K562 (cell line): ENCODE measurements around the gene RGS6. TPM values are rescaled to one million over a fixed set of nuclear protein-coding genes. Genes with fewer than 3 reads are reported as not detected.

Experiments used
- ATAC-seq: fragments of 200-7000 bp; cut with Tn5 transposase; 3 replicates; pipeline ENCODE4 v1.9.1; 2020; ENCODE audit warnings: moderate library complexity
- BruUV-seq: library from RNA; stranded (reverse); fragments of 400-500 nt; replicated peaks from 2 replicates; lab custom pipeline; 2021; lab: Mats Ljungman, UMichigan
- CTCF ChIA-PET: fragments of 300-600 bp; formaldehyde crosslinking; extraction: SDS; loops from one replicate; lab custom pipeline; 2021; ENCODE audit warnings: low intra/inter-chr PET ratio; lab: Yijun Ruan, JAX
- POLR2A ChIA-PET: fragments of 300-600, 350-650 bp; sonication (Branson Sonifier 250); formaldehyde crosslinking; extraction: SDS; loops from one replicate; lab custom pipeline; 2021; ENCODE audit warnings: antibody characterized with exemption, inconsistent platforms; lab: Yijun Ruan, JAX
- DNase-seq, 4 experiments: peaks; one replicate each; pipeline versions ENCODE4 v3.0.0 to v3.0.0-alpha.2; 2011 to 2018; ENCODE audit warnings: low spot score in 3 of 4, mixed read lengths in 3 of 4; ENCODE audit errors: extremely low read depth in 1 of 4
- FAIRE-seq: peaks from 2 replicates; lab custom pipeline; 2011; peaks lifted over from hg19 to GRCh38; lab: Jason Lieb, UNC
- H2AFZ ChIP-seq: 2 replicates; pipeline ENCODE4 v1.6.0; 2011; ENCODE audit warnings: low read depth, low read length, control low read depth, inconsistent platforms
- H3K27ac ChIP-seq: fragments of 200-600 bp; 3 replicates; pipeline ENCODE4 v1.8.0; 2011; ENCODE audit warnings: low read depth, mild to moderate bottlenecking, control low read depth, inconsistent platforms, low read length, moderate library complexity, mixed read lengths; ENCODE audit errors: extremely low read depth
- H3K27me3 ChIP-seq, 2 experiments: fragments of 300-600 bp in 1 of 2; 2 replicates in 1 of 2; 3 replicates in 1 of 2; pipeline versions ENCODE4 v1.6.0 to v1.8.0; 2011; ENCODE audit warnings: inconsistent platforms in 2 of 2, low read length in 2 of 2, mild to moderate bottlenecking in 1 of 2, mixed read lengths in 1 of 2, moderate library complexity in 1 of 2; ENCODE audit not compliant: control insufficient read depth in 2 of 2, insufficient read depth in 2 of 2
- H3K36me3 ChIP-seq: fragments of 300-600 bp; 3 replicates; pipeline ENCODE4 v1.8.0; 2011; ENCODE audit warnings: mild to moderate bottlenecking, low read length, inconsistent platforms; ENCODE audit not compliant: control insufficient read depth, insufficient read depth
- H3K4me1 ChIP-seq, 2 experiments: fragments of 200-600 bp in 1 of 2; replicated peaks in 1 of 2; 2 replicates in 1 of 2; 3 replicates in 1 of 2; pipeline versions ENCODE4 v1.5.1 to v1.8.0; 2011; ENCODE audit warnings: inconsistent platforms in 2 of 2, low read length in 2 of 2, mild to moderate bottlenecking in 1 of 2, mixed read lengths in 1 of 2, moderate library complexity in 1 of 2; ENCODE audit not compliant: control insufficient read depth in 2 of 2, insufficient read depth in 2 of 2
- H3K4me2 ChIP-seq: 2 replicates; pipeline ENCODE4 v1.6.1; 2011; ENCODE audit warnings: low read length, control low read depth, inconsistent platforms, mixed read lengths; ENCODE audit not compliant: insufficient read depth
- H3K4me3 ChIP-seq: fragments of 200-600 bp; sonication (generic), shearing (Covaris generic); 2 replicates; pipeline ENCODE4 v1.5.1; 2016; ENCODE audit warnings: control low read depth, inconsistent platforms
- H3K79me2 ChIP-seq: fragments of 200-600 bp; 3 replicates; pipeline ENCODE4 v1.8.0; 2011; ENCODE audit warnings: low read length, inconsistent platforms; ENCODE audit not compliant: control insufficient read depth, insufficient read depth
- H3K9ac ChIP-seq, 2 experiments: 2 replicates each; pipeline versions ENCODE4 v1.6.0 to v1.6.1; 2011; ENCODE audit warnings: low read depth in 2 of 2, low read length in 2 of 2, control low read depth in 1 of 2, inconsistent platforms in 1 of 2, mild to moderate bottlenecking in 1 of 2, mixed read lengths in 1 of 2; ENCODE audit not compliant: insufficient read depth in 1 of 2
- H3K9me1 ChIP-seq: one replicate; pipeline ENCODE4 v1.6.0; 2011; ENCODE audit warnings: inconsistent platforms, mild to moderate bottlenecking, low read length, moderate library complexity; ENCODE audit not compliant: control insufficient read depth, insufficient read depth
- H3K9me3 ChIP-seq: replicated peaks from 2 replicates; pipeline ENCODE4 v1.5.1; 2011; ENCODE audit warnings: low read depth, low read length, inconsistent platforms; ENCODE audit not compliant: control insufficient read depth, insufficient read depth
- H4K20me1 ChIP-seq: replicated peaks from 2 replicates; pipeline ENCODE4 v1.6.1; 2011; ENCODE audit warnings: low read length, inconsistent platforms, mixed read lengths; ENCODE audit not compliant: control insufficient read depth, insufficient read depth
- EZH2 ChIP-seq: IDR thresholded peaks from 2 replicates; pipeline ENCODE4 v1.6.1; 2012; ENCODE audit warnings: low read depth, mild to moderate bottlenecking, inconsistent platforms, low read length, borderline replicate concordance
- FOS ChIP-seq: IDR thresholded peaks from 3 replicates; pipeline ENCODE4 v1.6.1; 2011; ENCODE audit not compliant: insufficient read length; ENCODE audit errors: extremely low read depth
- GTF2F1 ChIP-seq: IDR thresholded peaks from 2 replicates; pipeline ENCODE4 v1.6.1; 2011; ENCODE audit warnings: low read depth, low read length, improper control_type of control experiment
- KDM2B ChIP-seq: fragments of 250-450 bp; sonication (Bioruptor Pico); IDR thresholded peaks from 2 replicates; pipeline ENCODE4 v1.8.0; 2021; ENCODE audit warnings: mild to moderate bottlenecking, moderate library complexity
- MED1 ChIP-seq: sonication (generic); formaldehyde crosslinking; IDR thresholded peaks from 2 replicates; pipeline ENCODE4 v1.8.1; 2023; ENCODE audit warnings: missing genetic modification reagents, borderline replicate concordance
- MXI1 ChIP-seq: IDR thresholded peaks from 2 replicates; pipeline ENCODE4 v1.6.1; 2011; ENCODE audit warnings: low read depth, mild to moderate bottlenecking, improper control_type of control experiment, low read length
- NFATC3 ChIP-seq: fragments of 450-650 bp; IDR thresholded peaks from 2 replicates; pipeline ENCODE4 v1.6.1; 2017; ENCODE audit warnings: mild to moderate bottlenecking
- SAFB2 ChIP-seq: fragments of 200-400 bp; formaldehyde crosslinking; IDR thresholded peaks from 2 replicates; pipeline ENCODE4 v1.6.1; 2018; ENCODE audit warnings: borderline replicate concordance, low read length, low read depth, moderate library complexity; ENCODE audit not compliant: severe bottlenecking
- SRSF1 ChIP-seq: fragments of 200-400 bp; formaldehyde crosslinking; IDR thresholded peaks from 2 replicates; pipeline ENCODE4 v1.6.1; 2017; ENCODE audit warnings: mild to moderate bottlenecking, low read depth, low read length, moderate library complexity
- WGBS: fragments of 100-300 bp; shearing (Covaris generic); methylation state at CpG from one replicate; pipeline ENCODE4 v1.1.6; 2016; ENCODE audit warnings: low coverage, mixed read lengths; ENCODE audit not compliant: insufficient coverage; ENCODE audit errors: missing lambda C conversion rate; 5-methylcytosine and 5-hydroxymethylcytosine counted together
- in situ Hi-C: fragments of 300-500 bp; cut with MboI; formaldehyde crosslinking; loops from 4 replicates; pipeline ENCODE4 v1.15.0; 2018; ENCODE audit warnings: inconsistent platforms, mixed read lengths
- intact Hi-C: fragments of 100-400 bp; cut with micrococcal nuclease; formaldehyde crosslinking; loops from 2 replicates; pipeline ENCODE4 v1.14.2; 2022
- polyA plus RNA-seq, 8 experiments: library from polyadenylated mRNA; depleted of rRNA in 4 of 8; stranded (reverse) in 5 of 8; unstranded in 3 of 8; fragments of >200 nt; fragmentation: Nextera tagmentation in 2 of 8; fragmentation: Illumina TruSeq in 1 of 8; extraction: Ambion mirVana in 2 of 8; extraction: Trizol in 1 of 8; gene quantifications; 2 replicates each; pipeline versions ENCODE4 v1.2.1 to v1.2.3, GENCODE V29; 2011 to 2014; ENCODE audit warnings: inconsistent platforms in 1 of 8, missing spikeins in 1 of 8
- total RNA-seq, 7 experiments: library from RNA; depleted of rRNA in 6 of 7; stranded (reverse); fragments of >200 nt in 6 of 7; fragmentation: Illumina TruSeq in 2 of 7; extraction: Trizol in 2 of 7; gene quantifications; 2 replicates each; pipeline versions ENCODE4 v1.2.1 to v1.2.3, GENCODE V29; 2011 to 2021; ENCODE audit warnings: low replicate concordance in 1 of 7
- TF ChIP-seq, protein P1 (sequence below): fragments of 450-650 bp; IDR thresholded peaks from 2 replicates; pipeline ENCODE4 v1.7.0; 2016; ENCODE audit warnings: borderline replicate concordance
- TF ChIP-seq, protein P2 (sequence below): fragments of 450-650 bp; IDR thresholded peaks from 2 replicates; pipeline ENCODE4 v1.6.1; 2017; ENCODE audit warnings: antibody characterized with exemption
- TF ChIP-seq, protein P3 (sequence below): sonication (generic); formaldehyde crosslinking; IDR thresholded peaks from 2 replicates; pipeline ENCODE4 v1.8.1; 2023; ENCODE audit warnings: mild to moderate bottlenecking, missing genetic modification reagents
- TF ChIP-seq, protein P4 (sequence below): IDR thresholded peaks from 2 replicates; pipeline ENCODE4 v1.6.1; 2016; ENCODE audit warnings: missing genetic modification characterization, missing compliant biosample characterization

Gene RGS6
- total and polyA plus RNA-seq, 9 of the 15 experiments (the other 6 are each of a cell fraction or from before 2014, with no cell fraction given): not detected

DNA sequence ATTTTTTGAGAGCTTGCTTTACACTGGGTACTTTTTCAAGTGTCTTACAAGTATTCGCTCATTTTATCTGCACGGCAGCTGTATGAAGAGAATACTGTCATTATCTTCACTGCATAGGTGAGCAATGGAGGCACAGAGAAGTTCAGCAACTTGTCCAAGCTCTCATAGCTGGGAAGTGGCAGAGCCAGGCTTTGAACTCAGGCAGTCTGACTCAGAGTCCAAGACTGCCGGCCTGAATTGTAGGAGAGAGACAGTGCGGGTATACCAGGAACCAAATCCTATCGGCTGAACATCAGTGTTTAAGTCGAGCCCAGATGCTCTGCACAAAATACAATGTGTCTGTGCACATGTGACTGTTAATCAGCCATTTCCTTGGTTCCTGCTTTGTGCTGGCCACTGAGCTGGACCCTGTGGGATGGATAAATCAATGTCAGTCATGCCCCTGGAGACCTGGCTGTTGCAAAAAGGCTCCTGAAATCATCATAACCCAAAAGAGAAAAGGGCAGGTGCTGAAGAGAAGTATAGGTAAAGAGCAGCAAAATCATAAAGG, 487.1 kb downstream of the RGS6 start:
- H3K9ac ChIP-seq: no peak overlapping the region
- H2AFZ ChIP-seq: no peak overlapping the region
- no peaks in the 10 kb centered on the region for H4K20me1 ChIP-seq
- ATAC-seq (no peak), DNase-seq (no peak), FAIRE-seq (no peak)
- H3K9me1 ChIP-seq: no peaks in the 10 kb centered on the region
- H3K36me3 ChIP-seq: no peaks in the 10 kb centered on the region
- no TSS peak for BruUV-seq
- CTCF ChIA-PET: interaction anchor here (0.7 kb wide), 1 partner anchor 1220 kb away, joined by 3 read pairs; no protein-coding TSS in a partner anchor
- 4% methylated on average over 6 of the region's 6 CpGs for WGBS
- H3K9me3 ChIP-seq: no peaks in the 10 kb centered on the region
- intact Hi-C loops (no loop called here), in situ Hi-C loops (no loop called here)
- H3K4me2 ChIP-seq: no peak overlapping the region
- no peak overlapping the region for H3K27ac ChIP-seq
- no peaks in the 10 kb centered on the region for H3K4me1 ChIP-seq
- POLR2A ChIA-PET: no interaction called here
- H3K79me2 ChIP-seq: no peaks in the 10 kb centered on the region
- no peaks in the 10 kb centered on the region for H3K27me3 ChIP-seq
- H3K4me3 ChIP-seq: no peak overlapping the region
- TF ChIP-seq MXI1 (no peak), GTF2F1 (no peak), NFATC3 (no peak), MED1 (CRISPR knock-in tag) (no peak), EZH2 (no peak), SAFB2 (no peak), SRSF1 (no peak), FOS (no peak), KDM2B (CRISPR knock-in tag) (no peak)
- TF ChIP-seq, protein P1, sequence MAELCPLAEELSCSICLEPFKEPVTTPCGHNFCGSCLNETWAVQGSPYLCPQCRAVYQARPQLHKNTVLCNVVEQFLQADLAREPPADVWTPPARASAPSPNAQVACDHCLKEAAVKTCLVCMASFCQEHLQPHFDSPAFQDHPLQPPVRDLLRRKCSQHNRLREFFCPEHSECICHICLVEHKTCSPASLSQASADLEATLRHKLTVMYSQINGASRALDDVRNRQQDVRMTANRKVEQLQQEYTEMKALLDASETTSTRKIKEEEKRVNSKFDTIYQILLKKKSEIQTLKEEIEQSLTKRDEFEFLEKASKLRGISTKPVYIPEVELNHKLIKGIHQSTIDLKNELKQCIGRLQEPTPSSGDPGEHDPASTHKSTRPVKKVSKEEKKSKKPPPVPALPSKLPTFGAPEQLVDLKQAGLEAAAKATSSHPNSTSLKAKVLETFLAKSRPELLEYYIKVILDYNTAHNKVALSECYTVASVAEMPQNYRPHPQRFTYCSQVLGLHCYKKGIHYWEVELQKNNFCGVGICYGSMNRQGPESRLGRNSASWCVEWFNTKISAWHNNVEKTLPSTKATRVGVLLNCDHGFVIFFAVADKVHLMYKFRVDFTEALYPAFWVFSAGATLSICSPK: no peak
- TF ChIP-seq, protein P2, sequence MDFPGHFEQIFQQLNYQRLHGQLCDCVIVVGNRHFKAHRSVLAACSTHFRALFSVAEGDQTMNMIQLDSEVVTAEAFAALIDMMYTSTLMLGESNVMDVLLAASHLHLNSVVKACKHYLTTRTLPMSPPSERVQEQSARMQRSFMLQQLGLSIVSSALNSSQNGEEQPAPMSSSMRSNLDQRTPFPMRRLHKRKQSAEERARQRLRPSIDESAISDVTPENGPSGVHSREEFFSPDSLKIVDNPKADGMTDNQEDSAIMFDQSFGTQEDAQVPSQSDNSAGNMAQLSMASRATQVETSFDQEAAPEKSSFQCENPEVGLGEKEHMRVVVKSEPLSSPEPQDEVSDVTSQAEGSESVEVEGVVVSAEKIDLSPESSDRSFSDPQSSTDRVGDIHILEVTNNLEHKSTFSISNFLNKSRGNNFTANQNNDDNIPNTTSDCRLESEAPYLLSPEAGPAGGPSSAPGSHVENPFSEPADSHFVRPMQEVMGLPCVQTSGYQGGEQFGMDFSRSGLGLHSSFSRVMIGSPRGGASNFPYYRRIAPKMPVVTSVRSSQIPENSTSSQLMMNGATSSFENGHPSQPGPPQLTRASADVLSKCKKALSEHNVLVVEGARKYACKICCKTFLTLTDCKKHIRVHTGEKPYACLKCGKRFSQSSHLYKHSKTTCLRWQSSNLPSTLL: no peak
- TF ChIP-seq, protein P3, sequence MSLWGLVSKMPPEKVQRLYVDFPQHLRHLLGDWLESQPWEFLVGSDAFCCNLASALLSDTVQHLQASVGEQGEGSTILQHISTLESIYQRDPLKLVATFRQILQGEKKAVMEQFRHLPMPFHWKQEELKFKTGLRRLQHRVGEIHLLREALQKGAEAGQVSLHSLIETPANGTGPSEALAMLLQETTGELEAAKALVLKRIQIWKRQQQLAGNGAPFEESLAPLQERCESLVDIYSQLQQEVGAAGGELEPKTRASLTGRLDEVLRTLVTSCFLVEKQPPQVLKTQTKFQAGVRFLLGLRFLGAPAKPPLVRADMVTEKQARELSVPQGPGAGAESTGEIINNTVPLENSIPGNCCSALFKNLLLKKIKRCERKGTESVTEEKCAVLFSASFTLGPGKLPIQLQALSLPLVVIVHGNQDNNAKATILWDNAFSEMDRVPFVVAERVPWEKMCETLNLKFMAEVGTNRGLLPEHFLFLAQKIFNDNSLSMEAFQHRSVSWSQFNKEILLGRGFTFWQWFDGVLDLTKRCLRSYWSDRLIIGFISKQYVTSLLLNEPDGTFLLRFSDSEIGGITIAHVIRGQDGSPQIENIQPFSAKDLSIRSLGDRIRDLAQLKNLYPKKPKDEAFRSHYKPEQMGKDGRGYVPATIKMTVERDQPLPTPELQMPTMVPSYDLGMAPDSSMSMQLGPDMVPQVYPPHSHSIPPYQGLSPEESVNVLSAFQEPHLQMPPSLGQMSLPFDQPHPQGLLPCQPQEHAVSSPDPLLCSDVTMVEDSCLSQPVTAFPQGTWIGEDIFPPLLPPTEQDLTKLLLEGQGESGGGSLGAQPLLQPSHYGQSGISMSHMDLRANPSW: no peak
- TF ChIP-seq, protein P4, sequence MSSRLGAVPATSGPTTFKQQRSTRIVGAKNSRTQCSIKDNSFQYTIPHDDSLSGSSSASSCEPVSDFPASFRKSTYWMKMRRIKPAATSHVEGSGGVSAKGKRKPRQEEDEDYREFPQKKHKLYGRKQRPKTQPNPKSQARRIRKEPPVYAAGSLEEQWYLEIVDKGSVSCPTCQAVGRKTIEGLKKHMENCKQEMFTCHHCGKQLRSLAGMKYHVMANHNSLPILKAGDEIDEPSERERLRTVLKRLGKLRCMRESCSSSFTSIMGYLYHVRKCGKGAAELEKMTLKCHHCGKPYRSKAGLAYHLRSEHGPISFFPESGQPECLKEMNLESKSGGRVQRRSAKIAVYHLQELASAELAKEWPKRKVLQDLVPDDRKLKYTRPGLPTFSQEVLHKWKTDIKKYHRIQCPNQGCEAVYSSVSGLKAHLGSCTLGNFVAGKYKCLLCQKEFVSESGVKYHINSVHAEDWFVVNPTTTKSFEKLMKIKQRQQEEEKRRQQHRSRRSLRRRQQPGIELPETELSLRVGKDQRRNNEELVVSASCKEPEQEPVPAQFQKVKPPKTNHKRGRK (tag): no peak
